Activated CD8-positive, alpha-beta memory T cell treated with anti-CD3 and anti-CD28 coated beads for 4 hours (primary cell): ENCODE measurements around the gene TBRG4.
"Not testable (repeated sequence)": the region's sequence is repeated elsewhere in the genome, so short reads cannot be mapped to it uniquely, and the experiment has no call there.

Experiments
- DNase-seq, 2 donors: peaks; one replicate each; pipeline ENCODE4 v3.0.0-alpha.2; 2020; ENCODE audit warnings: low read depth in 2 of 2

Gene TBRG4

DNA sequence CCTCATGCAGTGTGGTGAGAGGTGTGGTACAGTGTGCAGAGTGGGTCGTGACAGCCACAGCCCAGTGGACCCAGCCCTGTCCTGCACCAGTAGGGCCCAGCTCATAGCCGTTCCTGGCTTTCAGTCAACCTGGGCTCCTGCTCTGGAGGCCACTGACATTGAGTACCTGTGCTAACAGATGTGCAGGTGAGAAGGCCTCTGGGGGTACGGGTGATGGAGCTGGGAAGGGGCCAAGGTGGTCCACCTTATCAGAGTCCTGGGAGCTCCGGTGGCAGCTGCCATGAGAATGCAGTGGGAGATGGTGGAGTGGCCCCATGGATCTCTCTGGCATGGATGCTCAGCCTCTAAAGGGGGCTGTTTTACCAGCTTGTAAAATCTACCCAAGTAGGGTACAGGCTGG is 6.1 kb upstream of the TBRG4 start:
- DNase-seq, result no peak

DNA sequence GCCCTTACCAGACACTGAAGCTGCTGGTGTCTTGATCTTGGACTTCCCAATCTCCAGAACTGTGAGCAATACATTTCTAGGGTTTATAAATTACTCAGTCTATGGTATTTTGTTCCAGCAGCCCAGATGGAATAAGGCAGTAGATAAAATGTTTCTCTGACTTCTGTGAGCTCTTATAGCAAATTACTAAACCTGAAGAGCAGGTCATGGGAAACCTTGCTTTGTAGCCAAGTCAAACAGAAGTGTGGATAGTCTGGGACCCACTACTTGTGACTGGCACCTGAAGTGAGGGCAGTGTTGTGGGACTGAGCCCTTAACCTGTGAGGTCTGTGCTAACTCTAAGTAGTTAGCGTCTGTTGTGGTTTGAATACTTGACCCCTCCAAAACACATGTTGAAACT is 4.6 kb upstream of the TBRG4 start:
- no peak for DNase-seq

DNA sequence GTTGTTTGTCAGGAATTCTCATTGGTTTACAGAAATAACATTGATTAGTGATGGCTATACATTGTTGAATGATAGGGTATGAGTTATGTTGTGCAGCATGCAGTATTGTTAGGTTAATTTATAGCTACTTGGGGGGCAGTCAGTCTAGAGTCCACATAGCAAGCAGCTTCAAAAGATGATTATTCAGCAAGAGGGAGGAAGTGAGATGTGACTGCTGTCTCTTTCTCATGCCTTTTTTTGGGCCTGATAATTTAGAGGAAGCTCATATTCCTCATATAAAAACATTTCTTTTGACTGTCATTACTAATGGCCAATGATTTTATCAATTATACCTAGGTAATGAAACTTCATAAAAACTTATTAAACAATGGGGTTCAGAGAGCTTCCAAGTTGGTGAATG is 3.4 kb upstream of the TBRG4 start:
- DNase-seq, result no peak

DNA sequence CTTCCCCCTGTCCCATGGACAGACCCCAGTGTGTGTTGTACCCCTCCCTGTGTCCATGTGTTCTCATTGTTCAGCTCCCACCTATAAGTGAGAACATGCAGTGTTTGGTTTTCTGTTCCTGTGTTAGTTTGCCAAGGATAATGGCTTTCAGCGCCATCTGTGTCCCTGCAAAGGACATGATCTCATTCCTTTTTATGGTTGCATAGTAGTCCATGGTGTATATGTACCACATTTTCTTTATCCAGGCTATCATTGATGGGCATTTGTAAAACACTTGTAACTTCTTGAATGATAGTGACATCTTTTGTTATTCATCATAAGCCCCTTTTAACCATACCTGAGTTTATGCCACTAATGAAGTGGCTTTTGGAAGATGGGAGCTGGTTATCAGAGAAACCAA is 2.8 kb upstream of the TBRG4 start:
- DNase-seq, result not testable (repeated sequence)

DNA sequence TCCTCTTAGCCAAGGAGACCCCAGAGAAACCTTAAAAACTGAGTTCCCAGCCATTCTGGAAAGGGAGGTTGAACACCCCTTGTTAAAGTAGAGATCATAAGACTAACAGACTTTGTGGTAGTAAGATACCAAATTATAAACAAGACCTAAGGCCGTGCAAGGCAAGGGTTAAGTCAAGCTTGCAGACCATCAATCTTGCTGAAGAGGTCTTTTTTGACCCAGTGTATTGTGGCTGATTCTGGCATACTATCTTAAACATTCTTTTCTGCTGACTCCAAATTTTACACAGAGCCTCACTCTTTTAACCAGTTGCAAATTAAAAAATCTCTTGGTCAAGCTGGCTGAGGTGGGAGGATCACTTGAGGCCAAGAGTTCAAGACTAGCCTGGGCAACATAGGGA is 1.2 kb upstream of the TBRG4 start:
- no peak for DNase-seq

DNA sequence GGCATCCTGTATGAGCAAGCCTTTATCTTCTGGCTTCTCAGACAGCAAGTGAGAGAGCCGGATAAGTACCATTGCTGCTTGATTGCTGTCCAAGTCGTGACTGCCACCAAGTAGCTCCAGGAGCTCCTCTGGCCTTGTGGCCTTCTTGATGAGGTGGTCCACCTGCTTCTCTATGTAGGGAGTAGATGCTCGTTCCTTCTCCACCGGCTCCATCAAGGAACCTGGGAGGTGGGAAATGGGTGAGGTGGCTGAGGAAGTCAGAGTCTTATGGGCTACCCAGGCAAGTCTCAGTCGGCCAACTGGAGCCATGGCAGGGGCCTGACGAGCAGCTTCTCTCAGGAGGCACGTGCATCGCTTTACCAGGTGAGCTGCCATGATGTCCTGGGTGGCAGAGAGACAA is 2.6 kb downstream of the TBRG4 start:
- DNase-seq, result no peak

DNA sequence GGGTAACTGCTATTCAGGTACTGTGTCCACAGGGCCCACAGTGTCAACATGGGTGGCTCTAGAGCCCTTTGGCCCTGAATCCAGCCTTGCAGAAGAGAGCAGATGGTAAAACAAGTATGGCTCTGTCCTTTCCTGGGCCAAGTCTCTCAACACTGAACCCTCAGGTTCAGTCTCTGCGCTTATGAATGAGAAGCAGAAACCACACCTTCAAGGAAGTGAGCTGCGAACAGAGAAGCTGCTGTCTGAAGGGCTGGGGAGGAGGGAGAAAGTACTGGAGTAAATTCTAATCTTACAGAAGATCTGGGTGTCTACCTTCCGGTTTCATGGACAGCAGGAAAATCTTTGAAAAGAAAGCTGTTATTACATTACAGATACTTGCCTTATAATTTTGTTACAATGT is 4.1 kb downstream of the TBRG4 start:
- DNase-seq, result no peak

DNA sequence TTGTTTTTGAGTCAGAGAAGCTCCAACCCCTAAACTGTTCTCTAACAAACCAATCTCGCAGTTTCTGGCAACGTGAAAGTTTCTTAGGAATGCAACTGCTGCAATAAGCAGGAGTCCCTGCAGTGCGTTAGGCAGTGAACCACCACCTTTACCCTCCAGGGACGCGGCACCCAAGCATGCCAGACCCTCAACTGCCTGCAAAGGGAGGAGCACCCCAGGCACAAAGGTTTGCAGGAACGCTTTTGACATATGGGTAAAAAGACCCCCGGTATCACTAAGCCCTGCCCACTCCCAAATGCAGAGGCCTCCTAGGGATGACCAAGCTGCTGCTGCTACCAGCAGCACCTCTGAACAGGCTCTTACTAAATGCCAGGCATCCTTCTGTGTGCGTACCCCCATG is 4.7 kb downstream of the TBRG4 start:
- no peak for DNase-seq

DNA sequence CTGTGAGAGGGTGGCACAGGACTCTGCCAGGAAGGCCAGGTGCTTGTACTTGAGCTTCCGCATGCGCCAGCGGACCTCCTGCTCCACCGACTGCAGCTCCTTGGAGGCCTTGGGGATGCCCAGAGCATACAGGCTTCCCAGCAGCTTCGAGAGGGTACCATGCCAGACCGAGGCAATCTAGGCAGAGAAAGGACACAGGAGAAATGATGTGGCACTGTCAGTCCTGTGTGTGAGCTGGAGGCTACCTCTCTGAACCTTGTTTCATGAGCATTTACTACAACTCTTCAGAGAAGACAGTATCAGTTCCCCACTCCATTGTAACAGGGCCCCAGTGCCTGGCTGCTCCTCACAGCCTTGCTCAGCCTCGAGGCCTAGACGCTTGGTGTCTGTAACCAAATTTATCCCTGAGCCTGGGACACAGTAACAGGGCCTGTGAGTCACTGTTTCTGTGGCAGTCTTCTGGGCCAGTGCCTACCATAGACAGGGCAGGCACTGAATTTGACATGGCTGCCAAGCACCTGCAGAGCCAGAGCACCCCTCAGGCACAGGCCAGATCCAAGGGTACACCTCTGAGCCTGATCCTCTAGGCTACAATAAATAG is 5.8 kb downstream of the TBRG4 start:
- no peak for DNase-seq

DNA sequence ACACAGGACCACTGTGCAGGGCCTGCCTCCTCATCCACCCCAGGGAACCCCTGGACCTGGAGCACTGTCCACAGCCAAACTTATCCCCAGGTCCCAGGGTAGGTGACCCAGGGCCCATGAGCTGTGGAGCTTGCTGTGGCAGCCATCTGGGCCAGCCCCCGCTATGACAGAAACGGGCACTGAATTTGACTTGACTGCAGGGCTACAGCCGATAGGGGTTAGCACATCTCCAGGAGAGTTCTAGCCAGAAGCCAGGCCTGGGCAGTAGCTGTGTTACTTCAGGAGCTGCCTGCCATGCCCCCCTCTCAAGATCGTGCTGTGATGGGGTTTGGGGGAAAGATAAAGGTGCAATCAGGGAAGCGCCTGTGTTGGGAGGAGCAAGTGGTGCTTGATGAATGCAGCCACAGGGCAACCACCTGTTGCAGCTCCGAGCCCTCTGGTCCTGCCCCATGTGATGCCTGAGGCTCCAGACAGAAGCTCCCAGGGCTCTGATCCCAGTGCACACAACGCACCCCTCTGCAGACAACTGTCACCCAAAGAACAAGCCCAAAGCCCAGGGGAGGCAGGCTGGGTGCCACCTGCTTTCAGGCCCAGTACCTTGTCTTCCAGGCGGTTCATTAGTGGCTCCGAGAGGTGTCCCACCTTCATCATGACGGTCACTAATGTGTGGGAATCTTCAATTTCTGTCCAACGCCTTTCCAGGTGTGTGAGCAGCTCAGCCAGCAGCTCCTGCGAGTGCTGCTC is 6.5 kb downstream of the TBRG4 start:
- DNase-seq, result no peak

DNA sequence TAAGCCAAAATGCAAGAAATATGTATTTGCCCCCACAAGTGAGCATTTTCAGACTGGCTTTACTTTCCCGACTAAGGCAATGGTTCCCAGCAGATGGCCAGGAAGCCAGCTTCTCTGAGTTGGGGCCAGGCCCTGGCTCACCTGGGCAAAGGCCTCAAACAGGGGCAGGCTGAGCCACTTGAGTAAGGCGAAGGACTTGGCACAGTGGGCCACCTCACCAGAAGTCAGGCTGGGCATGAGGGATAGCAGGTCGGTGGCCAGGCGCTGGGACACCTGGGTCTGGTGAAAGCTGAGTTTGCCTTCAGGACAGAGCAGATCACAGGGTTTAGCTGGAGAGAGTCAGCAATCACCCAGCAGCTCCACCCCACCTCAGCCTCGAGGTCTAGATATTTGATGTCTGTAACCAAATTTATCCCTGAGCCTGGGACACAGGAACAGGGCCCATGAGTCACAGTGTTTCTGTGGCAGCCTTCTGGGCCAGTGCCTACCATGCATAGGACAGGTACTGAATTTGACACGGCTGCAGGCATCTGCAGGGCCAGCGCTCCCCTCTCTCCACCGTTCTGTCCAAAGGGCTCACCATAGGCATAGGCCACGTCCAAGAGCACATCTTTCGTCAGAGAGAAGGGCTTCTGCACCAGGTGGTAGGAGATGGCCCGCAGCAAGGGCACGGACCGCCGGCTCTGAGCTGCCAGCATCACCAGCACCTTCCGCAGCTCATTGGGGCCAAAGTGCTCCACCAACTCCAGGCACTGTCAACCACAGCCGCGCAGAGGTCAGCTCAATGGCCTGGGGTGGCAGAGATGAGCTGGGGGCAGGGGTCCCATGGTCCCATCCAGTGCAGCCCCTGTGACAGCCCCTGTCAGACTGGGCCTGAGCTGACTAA is 7.3 kb downstream of the TBRG4 start:
- no peak for DNase-seq

DNA sequence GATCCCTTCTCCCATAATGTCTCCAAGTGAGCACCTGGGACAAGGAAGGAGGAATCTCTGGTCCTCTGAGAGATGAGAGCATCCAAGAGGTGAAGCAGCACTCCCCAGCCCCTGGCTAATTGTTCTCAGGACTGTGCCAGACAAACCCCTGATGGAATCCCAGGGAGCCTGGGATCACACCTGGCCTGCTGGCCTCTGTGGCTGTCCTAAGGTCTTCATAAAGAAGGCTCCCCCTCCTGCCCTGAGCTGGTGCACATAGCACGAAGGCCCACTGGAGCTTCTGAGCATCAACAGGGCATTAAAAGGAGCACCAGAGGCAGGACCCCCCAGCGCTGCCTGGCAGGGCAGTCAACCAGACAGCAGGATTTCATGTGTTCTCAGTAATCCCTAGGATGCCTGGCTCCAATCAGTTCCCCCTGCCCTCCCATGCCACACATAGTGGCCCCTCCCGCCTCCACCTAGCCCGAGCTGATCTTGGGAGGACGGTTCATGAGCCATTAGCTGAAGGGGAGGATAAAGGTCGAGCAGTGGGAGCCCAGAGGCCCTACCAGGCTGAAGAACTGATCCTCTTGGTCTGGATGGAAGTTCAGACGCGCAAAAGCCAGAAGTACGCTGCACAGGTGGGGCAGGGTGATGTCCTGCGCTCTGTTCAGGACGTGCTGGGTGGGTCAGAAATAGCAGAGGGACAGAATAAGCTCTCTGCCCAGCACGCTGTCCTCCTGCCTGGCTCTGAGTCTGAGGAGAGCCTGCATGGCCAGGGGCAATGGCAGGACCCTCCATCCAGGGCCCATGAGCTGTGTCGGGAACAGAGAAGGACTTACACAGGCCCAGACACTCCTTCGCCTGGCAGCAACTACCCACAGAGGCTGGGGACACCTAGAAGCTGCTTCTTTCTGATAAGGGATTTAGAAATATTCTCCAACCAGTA is 8.4 kb downstream of the TBRG4 start:
- no peak for DNase-seq

DNA sequence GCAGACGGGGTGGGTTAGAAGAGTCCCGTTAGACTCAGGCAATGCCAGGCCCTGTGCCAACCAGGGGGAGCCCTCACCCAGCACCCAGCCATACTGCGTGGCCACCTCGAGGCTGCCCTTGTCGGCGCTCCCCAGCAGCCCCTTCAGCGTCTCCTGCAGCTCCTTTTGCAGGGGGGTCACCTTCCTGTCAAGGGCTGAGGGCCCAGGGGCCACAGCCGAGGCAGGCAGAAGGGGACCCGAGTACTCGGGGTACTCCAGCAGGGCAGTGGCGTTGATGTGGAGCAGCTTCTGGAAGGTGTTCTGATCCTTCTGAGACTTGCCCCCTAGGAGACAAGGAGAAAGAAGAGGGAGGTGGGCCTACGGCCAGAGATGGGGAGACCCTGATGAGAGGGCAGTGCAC is 9.7 kb downstream of the TBRG4 start:
- no peak for DNase-seq

DNA sequence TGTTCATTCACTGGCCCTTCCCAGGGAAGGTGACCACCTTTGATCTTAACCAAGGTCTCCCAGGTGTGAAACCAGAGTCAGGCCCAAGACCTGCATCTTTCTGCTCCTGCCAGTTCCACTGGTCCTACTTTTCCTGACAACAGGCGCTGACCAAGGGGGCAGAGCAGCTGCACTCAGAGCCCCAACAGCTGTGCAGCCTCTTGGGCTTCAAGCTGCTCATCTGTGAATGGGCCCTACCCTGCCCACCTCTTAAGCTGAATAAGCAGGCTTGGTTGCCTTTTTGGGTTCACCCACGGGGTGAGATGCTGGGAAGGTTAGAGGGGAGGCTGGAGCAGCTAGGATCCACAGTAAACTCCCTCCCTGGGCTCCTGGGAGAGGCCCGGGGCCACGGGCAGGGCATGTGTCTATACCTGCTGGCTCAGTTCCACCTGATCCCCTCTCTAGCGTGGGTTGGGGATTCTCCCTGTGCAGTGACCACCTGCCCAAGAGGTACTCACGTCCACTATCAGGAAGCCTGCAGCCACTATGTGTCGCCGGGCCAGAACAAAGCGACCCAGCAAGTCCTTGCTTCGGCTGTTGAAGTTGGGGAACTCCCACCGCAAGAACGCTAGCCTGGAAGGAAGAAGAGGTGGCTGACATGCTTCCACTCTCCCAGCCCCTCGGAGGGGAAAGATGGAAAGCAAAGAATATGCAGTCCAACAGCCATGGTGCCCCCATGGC is 10.6 kb downstream of the TBRG4 start:
- no peak for DNase-seq

DNA sequence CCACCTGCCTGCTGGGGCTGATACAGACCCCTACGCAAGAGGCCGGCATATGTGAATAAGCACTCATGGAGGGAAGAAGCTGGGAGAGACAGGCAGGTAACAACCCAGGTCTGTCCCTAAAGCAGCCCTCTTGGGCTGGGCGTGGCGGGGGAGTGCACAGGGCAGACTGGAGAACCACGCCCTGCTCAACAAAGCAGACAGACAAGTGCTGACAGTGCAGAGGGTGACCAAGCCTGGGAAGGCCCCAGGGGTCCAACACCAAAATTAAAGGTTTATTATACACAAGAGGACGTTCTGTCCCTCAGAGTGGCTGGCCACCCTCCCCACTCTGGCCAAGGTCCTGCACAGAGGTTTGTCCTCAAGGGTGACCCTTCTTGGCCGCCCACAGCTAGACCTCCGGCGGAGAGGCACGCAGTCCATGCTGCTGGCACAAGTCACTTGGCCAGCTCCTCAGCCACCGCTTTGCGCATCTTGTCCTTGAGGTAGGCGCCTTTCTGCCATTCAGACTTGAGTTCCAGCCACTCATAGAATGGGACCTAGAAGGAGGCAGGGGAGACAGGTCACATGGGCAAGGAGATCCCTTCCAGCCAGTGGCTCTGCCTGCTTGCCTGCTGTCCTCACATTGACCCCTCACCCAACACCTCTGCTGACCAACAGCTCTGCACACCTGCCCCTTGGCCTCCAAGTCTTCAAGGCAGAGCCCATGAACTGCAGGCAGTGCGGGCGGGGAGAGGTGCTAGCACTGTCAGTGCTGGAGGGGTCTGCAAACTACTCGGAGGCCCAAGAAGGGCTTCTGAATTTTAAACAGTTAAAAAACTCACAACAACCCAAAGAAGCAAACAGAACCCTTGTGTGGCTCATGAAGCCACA is 11.4 kb downstream of the TBRG4 start:
- DNase-seq, result no peak

DNA sequence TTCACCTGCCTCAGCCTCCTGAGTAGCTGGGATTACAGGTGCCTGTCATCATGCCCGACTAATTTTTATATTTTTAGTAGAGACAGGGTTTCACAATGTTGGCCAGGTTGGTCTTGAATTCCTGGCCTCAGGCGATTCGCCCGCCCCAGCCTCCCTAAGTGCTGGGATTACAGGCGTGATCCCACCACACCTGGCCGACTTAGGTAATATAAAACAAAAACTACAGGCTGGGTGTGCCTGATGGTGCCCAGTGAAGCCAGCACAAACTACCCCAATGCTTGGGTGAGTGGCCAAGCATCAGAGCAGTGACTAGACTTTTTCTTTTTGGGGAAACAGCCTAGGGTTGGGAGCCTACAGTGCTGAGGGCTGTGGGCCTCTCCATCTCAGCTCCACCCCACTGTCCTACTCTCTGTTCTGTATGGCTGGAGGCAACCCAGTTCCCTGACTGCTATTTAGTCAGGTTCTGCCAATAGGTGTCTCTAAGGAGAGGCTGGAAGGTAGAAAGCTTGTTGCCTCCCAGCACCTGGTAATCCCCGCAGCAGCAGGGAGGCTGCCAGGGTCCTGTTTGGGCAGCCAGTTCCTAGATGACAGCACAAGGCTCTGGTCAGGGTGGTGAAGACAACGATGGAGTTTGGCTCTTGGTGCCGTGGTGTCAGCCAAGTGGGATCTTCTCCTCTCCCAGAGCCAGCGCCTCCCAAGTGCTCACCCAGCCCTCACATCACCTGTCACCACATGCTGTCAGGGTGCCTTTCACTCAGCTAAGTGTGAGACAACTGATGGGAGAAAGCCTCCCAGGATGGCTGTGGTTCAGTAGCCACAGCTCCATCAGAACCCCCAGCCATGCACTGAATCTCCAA is 12.3 kb downstream of the TBRG4 start:
- DNase-seq, result no peak

DNA sequence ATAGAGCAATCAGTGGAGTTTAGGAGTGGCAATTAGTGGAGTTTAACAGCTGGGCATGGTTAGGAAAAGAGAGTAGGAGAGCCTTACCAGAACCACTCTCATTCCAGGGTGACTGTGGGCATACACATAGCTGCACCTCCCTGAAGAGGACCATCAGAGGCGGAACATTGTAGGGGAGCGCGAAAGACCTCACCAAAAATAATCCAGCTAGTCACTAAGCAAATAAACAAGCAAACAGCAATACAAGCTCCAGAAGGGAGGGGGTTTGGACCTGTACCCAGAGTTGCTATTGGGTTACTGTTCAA is 18.6 kb downstream of the TBRG4 start:
- no peak for DNase-seq

DNA sequence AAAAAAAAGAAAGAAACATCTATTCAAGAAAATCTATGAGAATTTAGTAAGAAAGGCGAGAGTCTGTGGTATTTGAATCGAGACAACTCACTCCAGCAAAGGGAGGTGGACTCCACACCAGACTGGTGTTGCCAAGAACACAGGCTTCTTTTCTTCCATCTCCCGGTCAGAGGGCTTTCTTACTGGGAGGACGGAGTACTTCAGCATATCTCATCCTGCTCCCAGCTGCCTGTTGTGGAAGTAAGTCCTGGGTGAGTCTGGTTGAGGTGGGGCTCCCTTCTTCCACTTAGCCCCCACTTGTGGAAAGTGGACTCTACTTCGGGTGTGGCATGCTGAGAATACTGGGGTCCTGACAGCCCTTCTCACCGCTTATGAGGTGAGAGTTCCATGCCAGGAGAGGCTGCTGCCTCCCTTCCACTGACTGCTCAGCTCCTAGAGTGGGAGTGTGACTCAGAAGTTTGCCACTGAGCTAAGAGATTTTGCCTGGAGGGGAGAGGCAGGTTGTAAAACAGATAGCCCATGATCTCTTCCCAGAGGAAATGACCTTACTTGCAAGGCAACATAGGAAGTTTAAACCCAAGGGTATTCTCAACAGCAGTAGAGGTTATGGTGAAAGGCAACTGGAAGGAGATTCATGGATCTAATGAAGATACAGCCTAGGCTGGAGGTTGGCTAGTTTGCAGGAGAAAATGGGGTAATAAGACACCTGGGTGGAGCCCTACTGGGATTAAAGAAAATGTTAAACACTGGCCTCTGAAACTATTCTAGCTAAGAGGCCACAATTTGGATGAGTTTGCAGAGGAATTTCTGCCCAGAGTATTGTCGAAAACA is 19.2 kb downstream of the TBRG4 start:
- no peak for DNase-seq
